GM12878 (cell line): ENCODE results near the gene MAD1L1. TPM values are rescaled to one million over a fixed set of nuclear protein-coding genes. Genes with fewer than 3 reads are reported as not detected.

Experiments
- ATF7 ChIP-seq: fragments of 450-650 bp; IDR thresholded peaks from 2 replicates; pipeline ENCODE4 v1.6.1; 2016; ENCODE audit warnings: low read depth, mild to moderate bottlenecking
- EP300 ChIP-seq, 2 experiments: fragments of 150-350 bp in 1 of 2; IDR thresholded peaks; 2 replicates each; pipeline ENCODE4 v1.6.1; 2011 to 2012; ENCODE audit warnings: low read depth in 2 of 2, low read length in 2 of 2, borderline replicate concordance in 1 of 2, improper control_type of control experiment in 1 of 2, inconsistent platforms in 1 of 2; ENCODE audit not compliant: control insufficient read depth in 1 of 2
- ESRRA ChIP-seq: IDR thresholded peaks from 2 replicates; pipeline ENCODE4 v1.6.1; 2012; ENCODE audit warnings: mild to moderate bottlenecking, low read length, improper control_type of control experiment
- IRF3 ChIP-seq: fragments of 450-650 bp; IDR thresholded peaks from 2 replicates; pipeline ENCODE4 v1.6.1; 2014; ENCODE audit warnings: mild to moderate bottlenecking
- MEF2B ChIP-seq: fragments of 450-650 bp; IDR thresholded peaks from 2 replicates; pipeline ENCODE4 v1.6.1; 2018; ENCODE audit warnings: mild to moderate bottlenecking, moderate library complexity; ENCODE audit not compliant: partially characterized antibody, poor library complexity, severe bottlenecking
- MTA2 ChIP-seq: fragments of 450-650 bp; IDR thresholded peaks from 2 replicates; pipeline ENCODE4 v1.6.1; 2016; ENCODE audit warnings: low read depth, mild to moderate bottlenecking, moderate library complexity
- MYC ChIP-seq: IDR thresholded peaks from 2 replicates; pipeline ENCODE4 v1.6.1; 2011; ENCODE audit warnings: mild to moderate bottlenecking, low read length, moderate library complexity, inconsistent platforms; ENCODE audit not compliant: insufficient read depth, insufficient replicate concordance, insufficient read length, severe bottlenecking
- NR2F1 ChIP-seq: fragments of 450-650 bp; conservative IDR thresholded peaks from 2 replicates; pipeline ENCODE4 v1.6.1; 2017; ENCODE audit warnings: mild to moderate bottlenecking
- PAX5 ChIP-seq: IDR thresholded peaks from 2 replicates; pipeline ENCODE4 v1.6.1; 2011; ENCODE audit warnings: low read depth, low read length, borderline replicate concordance
- POLR2AphosphoS5 ChIP-seq: IDR thresholded peaks from 2 replicates; pipeline ENCODE4 v1.6.1; 2011; ENCODE audit warnings: mild to moderate bottlenecking, low read length, inconsistent platforms
- RAD51 ChIP-seq: fragments of 450-650 bp; IDR thresholded peaks from 2 replicates; pipeline ENCODE4 v1.6.1; 2016; ENCODE audit warnings: moderate library complexity, mild to moderate bottlenecking, inconsistent platforms
- RUNX3 ChIP-seq: IDR thresholded peaks from 2 replicates; pipeline ENCODE4 v1.6.1; 2012; ENCODE audit warnings: low read length, inconsistent platforms
- SMAD1 ChIP-seq: fragments of 450-650 bp; IDR thresholded peaks from 2 replicates; pipeline ENCODE4 v1.6.1; 2018; ENCODE audit warnings: mild to moderate bottlenecking, low read depth; ENCODE audit not compliant: partially characterized antibody
- ZZZ3 ChIP-seq: IDR thresholded peaks from 2 replicates; pipeline ENCODE4 v1.6.1; 2011; ENCODE audit warnings: low read depth; ENCODE audit not compliant: control insufficient read depth, insufficient read length
- polyA plus RNA-seq, 11 experiments: library from polyadenylated mRNA; depleted of rRNA in 4 of 11; unstranded in 6 of 11; stranded (reverse) in 5 of 11; fragments of >200 nt; fragmentation: Nextera tagmentation in 4 of 11; fragmentation: Illumina TruSeq in 1 of 11; extraction: Ambion mirVana in 4 of 11; extraction: Trizol in 1 of 11; gene quantifications; 1 replicate in 1 of 11; 2 replicates in 10 of 11; pipeline versions ENCODE4 v1.2.1 to v1.2.3, GENCODE V29; 2011 to 2016; ENCODE audit warnings: inconsistent platforms in 2 of 11, missing spikeins in 2 of 11, low read depth in 1 of 11
- total RNA-seq, 4 experiments: library from RNA; depleted of rRNA in 3 of 4; stranded (reverse); fragments of >200 nt in 3 of 4; fragmentation: Illumina TruSeq in 1 of 4; extraction: Trizol in 1 of 4; gene quantifications; 2 replicates each; pipeline versions ENCODE4 v1.2.1 to v1.2.3, GENCODE V29; 2013 to 2021
- TF ChIP-seq, protein P1 (sequence below): fragments of 450-650 bp; formaldehyde crosslinking; IDR thresholded peaks from 2 replicates; pipeline ENCODE4 v1.5.0; 2022; ENCODE audit warnings: mild to moderate bottlenecking, missing genetic modification characterization

MAD1L1 gene
- total and polyA plus RNA-seq, 10 of the 15 experiments (the other 5 are each of a cell fraction or from before 2014, with no cell fraction given) = 2.2 to 76.8 (median 38.3) TPM

DNA sequence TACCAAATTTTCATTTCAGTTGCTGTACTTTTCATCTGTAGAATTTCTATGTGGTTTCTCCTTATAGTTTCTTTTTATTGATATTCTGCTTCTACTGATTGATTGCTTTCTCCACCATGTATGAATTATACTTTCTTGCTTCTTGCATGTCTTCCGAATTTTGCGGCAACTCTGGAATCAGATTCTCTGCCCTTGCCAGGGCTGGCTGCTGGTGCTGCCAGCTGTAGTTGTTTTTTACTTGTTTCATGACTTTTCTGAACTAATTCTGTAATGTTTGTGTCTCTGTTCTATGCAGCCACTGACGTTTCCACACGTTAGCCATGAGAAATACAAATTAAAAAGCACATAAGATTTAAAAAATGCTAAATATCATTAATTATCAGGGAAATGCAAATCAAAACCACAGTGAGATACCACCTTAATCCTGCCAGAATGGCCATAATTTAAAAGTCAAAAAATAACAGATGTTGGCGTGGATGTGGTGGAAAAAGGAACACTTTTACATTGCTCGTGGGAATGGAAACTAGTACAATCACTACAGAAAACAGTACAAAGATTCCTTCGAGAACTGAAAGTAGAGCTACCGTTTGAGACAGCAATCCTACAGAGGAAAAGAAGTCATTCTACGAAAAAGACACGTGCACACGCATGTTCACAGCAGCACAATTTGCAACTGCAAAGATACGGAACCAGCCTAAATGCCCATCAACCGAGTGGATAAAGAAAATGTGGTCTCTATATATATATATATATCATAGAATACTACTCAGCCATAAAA is 51.5 kb downstream of the MAD1L1 start (continued):
- TF ChIP-seq RAD51 (peak; percentile 44), POLR2AphosphoS5 (no peak), EP300 (IDR thresholded peaks at IDR 0.05; ENCODE audit: borderline replicate concordance in 1 of 2, control insufficient read depth in 1 of 2, low read depth in 2 of 2, low read length in 2 of 2) (peak in 1 of 2 experiments; percentile 42; a peak in 1 of 4 replicates), ESRRA (no peak), MTA2 (peak; percentile 74), ATF7 (peak; percentile 26; the same call in 1 of the 2 replicates), RUNX3 (peak; percentile 34; the same call in 1 of the 2 replicates), PAX5 (0 out of 2 replicates have a peak, but pooled peaks have one; percentile 5), SMAD1 (no peak), MEF2B (peak; percentile 79), MYC (no peak), NR2F1 (no peak), IRF3 (no peak), ZZZ3 (no peak)
- TF ChIP-seq, protein P1, sequence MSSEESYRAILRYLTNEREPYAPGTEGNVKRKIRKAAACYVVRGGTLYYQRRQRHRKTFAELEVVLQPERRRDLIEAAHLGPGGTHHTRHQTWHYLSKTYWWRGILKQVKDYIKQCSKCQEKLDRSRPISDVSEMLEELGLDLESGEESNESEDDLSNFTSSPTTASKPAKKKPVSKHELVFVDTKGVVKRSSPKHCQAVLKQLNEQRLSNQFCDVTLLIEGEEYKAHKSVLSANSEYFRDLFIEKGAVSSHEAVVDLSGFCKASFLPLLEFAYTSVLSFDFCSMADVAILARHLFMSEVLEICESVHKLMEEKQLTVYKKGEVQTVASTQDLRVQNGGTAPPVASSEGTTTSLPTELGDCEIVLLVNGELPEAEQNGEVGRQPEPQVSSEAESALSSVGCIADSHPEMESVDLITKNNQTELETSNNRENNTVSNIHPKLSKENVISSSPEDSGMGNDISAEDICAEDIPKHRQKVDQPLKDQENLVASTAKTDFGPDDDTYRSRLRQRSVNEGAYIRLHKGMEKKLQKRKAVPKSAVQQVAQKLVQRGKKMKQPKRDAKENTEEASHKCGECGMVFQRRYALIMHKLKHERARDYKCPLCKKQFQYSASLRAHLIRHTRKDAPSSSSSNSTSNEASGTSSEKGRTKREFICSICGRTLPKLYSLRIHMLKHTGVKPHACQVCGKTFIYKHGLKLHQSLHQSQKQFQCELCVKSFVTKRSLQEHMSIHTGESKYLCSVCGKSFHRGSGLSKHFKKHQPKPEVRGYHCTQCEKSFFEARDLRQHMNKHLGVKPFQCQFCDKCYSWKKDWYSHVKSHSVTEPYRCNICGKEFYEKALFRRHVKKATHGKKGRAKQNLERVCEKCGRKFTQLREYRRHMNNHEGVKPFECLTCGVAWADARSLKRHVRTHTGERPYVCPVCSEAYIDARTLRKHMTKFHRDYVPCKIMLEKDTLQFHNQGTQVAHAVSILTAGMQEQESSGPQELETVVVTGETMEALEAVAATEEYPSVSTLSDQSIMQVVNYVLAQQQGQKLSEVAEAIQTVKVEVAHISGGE (CRISPR knock-in tag) = no peak
